K562 treated with DMSO at 1 percent for 48 hours (cell line): ENCODE data around the gene IL1RN. TPM values are rescaled to one million over a fixed set of nuclear protein-coding genes. Genes with fewer than 3 reads are reported as not detected.

Experiments
- total RNA-seq: library from RNA; unstranded; fragments of 300-600 nt; gene quantifications from 2 replicates; pipeline ENCODE4 v1.2.3, GENCODE V29; 2022; ENCODE audit warnings: low replicate concordance; ENCODE audit errors: extremely low read depth

IL1RN gene
- not detected in 2 replicates for total RNA-seq

GRCh38 chr2:113126845-113127645 is at the start of gene IL1RN:
Gene IL1RN, plus strand, starts transcription at chr2:113127598. Its CDS starts 27 bp downstream, at chr2:113127625.

DNA sequence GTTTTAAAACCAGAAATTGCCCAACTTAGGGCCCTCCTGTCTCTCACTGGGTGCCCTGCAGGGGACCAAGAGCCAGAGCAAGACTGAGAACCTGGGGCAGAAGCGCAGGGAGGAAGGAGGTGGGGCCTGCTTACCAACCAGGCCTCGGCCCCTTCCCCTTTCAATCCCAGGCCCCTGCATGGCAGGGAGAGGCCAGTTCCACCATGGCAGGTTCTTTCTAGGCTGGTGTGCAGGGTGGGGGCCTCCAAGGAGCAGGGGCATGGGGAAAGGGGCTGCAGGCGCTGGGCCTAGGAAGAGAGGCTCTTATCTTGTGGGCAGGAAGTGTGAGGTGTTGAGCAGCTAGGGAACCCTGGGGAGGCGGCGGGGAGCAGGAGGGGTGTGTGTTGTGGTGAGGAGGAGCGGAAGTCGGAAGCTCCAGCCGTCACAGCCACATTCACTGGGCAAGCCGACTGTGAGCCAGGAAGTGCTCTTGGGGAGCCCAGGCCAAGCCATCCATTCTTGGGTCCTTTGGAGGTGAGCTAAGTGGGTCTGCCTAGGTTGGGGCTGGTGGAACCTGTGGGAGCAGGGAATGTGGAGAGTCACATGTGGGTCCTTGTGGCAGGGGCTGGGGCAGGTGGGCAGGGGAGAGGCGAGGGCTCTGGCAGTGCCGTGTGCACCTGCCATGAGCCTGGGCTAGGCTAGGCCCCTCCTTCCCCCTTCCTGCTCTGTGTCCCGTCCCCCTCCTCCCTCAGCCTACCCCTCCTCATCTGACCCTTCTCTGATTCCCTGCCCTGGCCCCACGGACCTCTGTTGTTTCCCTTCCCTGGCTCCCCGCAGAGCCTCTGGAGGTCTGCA is 46.4 kb downstream of the IL1RN start, which contains the start of gene PSD4:
Gene PSD4, plus strand, starts transcription at position 430 of the 834 bp plus-strand sequence. CDS start 8,486 bp downstream, outside the sequence.

Other genes starting within 250 kb of the IL1RN start
- gene IL37, start 216.4 kb upstream of the IL1RN start, total RNA-seq: not detected in 2 replicates
- gene IL36G, start 149.6 kb upstream of the IL1RN start, total RNA-seq: not detected in 2 replicates
- not detected in 2 replicates for gene IL36A, start 122.1 kb upstream of the IL1RN start, total RNA-seq
- not detected in 2 replicates for gene IL36B, start 74.7 kb upstream of the IL1RN start, total RNA-seq
- not detected in 2 replicates for gene IL36RN, start 68.4 kb upstream of the IL1RN start, total RNA-seq
- not detected in 2 replicates for gene IL1F10, start 59.6 kb upstream of the IL1RN start, total RNA-seq
- gene PSD4, start 46.4 kb downstream of the IL1RN start, total RNA-seq: not detected in 2 replicates
- gene PAX8, start 151.3 kb downstream of the IL1RN start, total RNA-seq: not detected in 2 replicates